Mucosa of rectum (tissue), 2 donors: ENCODE measurements around the gene FILIP1L.

Experiments
- H3K27ac ChIP-seq, 2 donors: one replicate each; pipeline ENCODE4 v1.7.0; 2013; ENCODE audit warnings: inconsistent platforms in 2 of 2, low read depth in 2 of 2, low read length in 2 of 2
- H3K27me3 ChIP-seq, 2 donors: one replicate each; pipeline ENCODE4 v1.7.0; 2013; ENCODE audit warnings: low read length in 2 of 2; ENCODE audit not compliant: control insufficient read depth in 2 of 2, insufficient read depth in 2 of 2
- H3K36me3 ChIP-seq, 2 donors: one replicate each; pipeline ENCODE4 v1.7.0; 2013; ENCODE audit warnings: low read length in 2 of 2; ENCODE audit not compliant: control insufficient read depth in 2 of 2, insufficient read depth in 2 of 2
- H3K4me1 ChIP-seq, 2 donors: one replicate each; pipeline ENCODE4 v1.7.0; 2013; ENCODE audit warnings: low read length in 2 of 2, mild to moderate bottlenecking in 1 of 2; ENCODE audit not compliant: control insufficient read depth in 2 of 2, insufficient read depth in 2 of 2
- H3K4me3 ChIP-seq, 2 donors: one replicate each; pipeline ENCODE4 v1.7.0; 2013; ENCODE audit warnings: low read length in 2 of 2
- H3K9ac ChIP-seq, 2 donors: one replicate each; pipeline ENCODE4 v1.7.0; 2013; ENCODE audit warnings: low read length in 2 of 2, low read depth in 1 of 2, mild to moderate bottlenecking in 1 of 2
- H3K9me3 ChIP-seq, 2 donors: one replicate each; pipeline ENCODE4 v1.7.0; 2013; ENCODE audit warnings: low read length in 2 of 2; ENCODE audit not compliant: control insufficient read depth in 2 of 2
- donor health status: healthy.
- donor health status: Normal muscosa, but diverticular disease.

FILIP1L gene

GRCh38 chr3:99883693-99884092, 230.6 kb downstream of the FILIP1L start:
- H3K4me3 ChIP-seq, result no peak overlapping the region
- H3K9me3 ChIP-seq, result no peaks in the 10 kb centered on the region
- H3K27ac ChIP-seq, result no peak overlapping the region
- H3K4me1 ChIP-seq, result peaks cover 0 to 3% of the 10 kb centered on the region in 2 donors
- H3K27me3 ChIP-seq, result no peaks in the 10 kb centered on the region
- no peak overlapping the region for H3K9ac ChIP-seq
- H3K36me3 ChIP-seq, result no peaks in the 10 kb centered on the region

- H3K4me3 ChIP-seq, result no peak overlapping the region
- no peaks in the 10 kb centered on the region for H3K9me3 ChIP-seq
- H3K4me1 ChIP-seq, result peaks cover 0 to 3% of the 10 kb centered on the region in 2 donors
- no peaks in the 10 kb centered on the region for H3K36me3 ChIP-seq
- no peaks in the 10 kb centered on the region for H3K27me3 ChIP-seq
- H3K9ac ChIP-seq, result no peak overlapping the region
- H3K27ac ChIP-seq, result no peak overlapping the region
Observed at GRCh38 chr3:99883138-99883461, 231.2 kb downstream of the FILIP1L start.

- Histone ChIP-seq H3K27ac (no peak overlapping the region), H3K36me3 (no peaks in the 10 kb centered on the region), H3K27me3 (no peaks in the 10 kb centered on the region), H3K4me3 (no peak overlapping the region), H3K4me1 (peaks cover 0 to 3% of the 10 kb centered on the region in 2 donors), H3K9me3 (no peaks in the 10 kb centered on the region), H3K9ac (no peak overlapping the region)
Observed at GRCh38 chr3:99882436-99883137, 231.7 kb downstream of the FILIP1L start.

GRCh38 chr3:99881121-99881524, 233.2 kb downstream of the FILIP1L start:
- Histone ChIP-seq H3K36me3 (no peaks in the 10 kb centered on the region), H3K4me3 (no peak overlapping the region), H3K27me3 (no peaks in the 10 kb centered on the region), H3K4me1 (peaks cover 0 to 3% of the 10 kb centered on the region in 2 donors), H3K9ac (peak overlapping the region in 1 of 2 donors; percentile 39), H3K9me3 (no peaks in the 10 kb centered on the region), H3K27ac (peak overlapping the region; percentile 38 to 83)

GRCh38 chr3:99879275-99879674, 235.0 kb downstream of the FILIP1L start:
- Histone ChIP-seq H3K9ac (no peak overlapping the region), H3K9me3 (no peaks in the 10 kb centered on the region), H3K4me3 (no peak overlapping the region), H3K27ac (no peak overlapping the region), H3K4me1 (peaks cover 0 to 5% of the 10 kb centered on the region in 2 donors), H3K27me3 (no peaks in the 10 kb centered on the region), H3K36me3 (no peaks in the 10 kb centered on the region)

- no peak overlapping the region for H3K9ac ChIP-seq
- no peaks in the 10 kb centered on the region for H3K9me3 ChIP-seq
- H3K27ac ChIP-seq, result peak overlapping the region in 1 of 2 donors; percentile 93
- no peaks in the 10 kb centered on the region for H3K27me3 ChIP-seq
- H3K36me3 ChIP-seq, result no peaks in the 10 kb centered on the region
- H3K4me3 ChIP-seq, result no peak overlapping the region
- peaks cover 0 to 4% of the 10 kb centered on the region in 2 donors for H3K4me1 ChIP-seq
Observed at GRCh38 chr3:99878005-99878404, 236.3 kb downstream of the FILIP1L start.

GRCh38 chr3:99877031-99877579, 237.2 kb downstream of the FILIP1L start:
- peaks cover 5 to 8% of the 10 kb centered on the region in 2 donors for H3K4me1 ChIP-seq
- peak overlapping the region; percentile 82 to 86 for H3K9ac ChIP-seq
- H3K4me3 ChIP-seq, result no peak overlapping the region
- no peaks in the 10 kb centered on the region for H3K9me3 ChIP-seq
- peak overlapping the region; percentile 85 to 93 for H3K27ac ChIP-seq
- H3K36me3 ChIP-seq, result no peaks in the 10 kb centered on the region
- H3K27me3 ChIP-seq, result no peaks in the 10 kb centered on the region

- peak overlapping the region; percentile 85 to 93 for H3K27ac ChIP-seq
- no peaks in the 10 kb centered on the region for H3K27me3 ChIP-seq
- H3K9me3 ChIP-seq, result no peaks in the 10 kb centered on the region
- H3K9ac ChIP-seq, result peak overlapping the region; percentile 82 to 86
- peak overlapping the region; percentile 69 to 87 for H3K4me3 ChIP-seq
- no peaks in the 10 kb centered on the region for H3K36me3 ChIP-seq
- H3K4me1 ChIP-seq, result peaks cover 7 to 16% of the 10 kb centered on the region in 2 donors
Observed at GRCh38 chr3:99875929-99876841, 238.1 kb downstream of the FILIP1L start.

- Histone ChIP-seq H3K4me3 (peak overlapping the region; percentile 69 to 87), H3K9me3 (no peaks in the 10 kb centered on the region), H3K4me1 (peaks cover 7 to 22% of the 10 kb centered on the region in 2 donors), H3K27ac (peak overlapping the region; percentile 85 to 93), H3K36me3 (no peaks in the 10 kb centered on the region), H3K27me3 (no peaks in the 10 kb centered on the region), H3K9ac (peak overlapping the region; percentile 82 to 86)
Observed at GRCh38 chr3:99875581-99875928, 238.7 kb downstream of the FILIP1L start.
